Heart right ventricle (tissue), 16 donors: ENCODE results near the gene TSPAN8. TPM values are rescaled to one million over a fixed set of nuclear protein-coding genes. Genes with fewer than 3 reads are reported as not detected.

ENCODE experiments used
- ATAC-seq, 8 donors: fragments of 200-7000 bp; cut with Tn5 transposase; one replicate each; pipeline ENCODE4 v1.9.1; 2020; ENCODE audit warnings: mild to moderate bottlenecking in 8 of 8, moderate library complexity in 8 of 8, moderate number of reproducible peaks in 1 of 8
- DNase-seq, 2 donors: peaks; one replicate each; pipeline ENCODE4 v3.0.0-alpha.2; 2020
- H3K27ac ChIP-seq, 10 donors: fragments of 200-600 bp; sonication (generic) in 2 of 10; one replicate each; pipeline versions ENCODE4 v1.5.0 to v1.8.0; 2020 to 2022; ENCODE audit warnings: mild to moderate bottlenecking in 3 of 10
- H3K27me3 ChIP-seq, 7 donors: fragments of 200-600 bp; one replicate each; pipeline ENCODE4 v1.8.0; 2021 to 2022; ENCODE audit warnings: mild to moderate bottlenecking in 2 of 7
- H3K36me3 ChIP-seq, 9 donors: fragments of 200-600 bp; sonication (generic) in 1 of 9; one replicate each; pipeline versions ENCODE4 v1.5.0 to v1.8.0; 2020 to 2022; ENCODE audit warnings: mild to moderate bottlenecking in 2 of 9
- H3K4me1 ChIP-seq, 9 donors: fragments of 200-600 bp; sonication (generic) in 1 of 9; one replicate each; pipeline versions ENCODE4 v1.5.0 to v1.8.0; 2020 to 2022; ENCODE audit warnings: mild to moderate bottlenecking in 4 of 9
- H3K4me3 ChIP-seq, 10 donors: fragments of 200-600 bp; sonication (generic) in 2 of 10; one replicate each; pipeline versions ENCODE4 v1.5.0 to v1.8.0; 2020 to 2022; ENCODE audit warnings: mild to moderate bottlenecking in 7 of 10, moderate library complexity in 2 of 10
- H3K9me3 ChIP-seq, 11 donors: fragments of 200-600 bp in 10 of 11; sonication (generic) in 2 of 11; one replicate each; pipeline versions ENCODE4 v1.5.0 to v1.8.0; 2013 to 2022; ENCODE audit warnings: mild to moderate bottlenecking in 2 of 11, control low read depth in 1 of 11, moderate library complexity in 1 of 11
- CTCF ChIP-seq, 9 donors: fragments of 200-600 bp; sonication (generic) in 2 of 9; IDR thresholded peaks; one replicate each; pipeline versions ENCODE4 v1.5.0 to v1.8.0; 2021 to 2022; ENCODE audit warnings: antibody characterized with exemption in 9 of 9, mild to moderate bottlenecking in 5 of 9, moderate library complexity in 1 of 9
- WGBS, 2 donors: extraction: QIAGEN DNeasy Blood & Tissue Kit; methylation state at CpG; one replicate each; pipeline ENCODE4 v1.1.7; 2013; ENCODE audit warnings: inconsistent platforms in 1 of 2; 5-methylcytosine and 5-hydroxymethylcytosine counted together
- intact Hi-C, 10 donors: fragments of 100-400 bp; cut with DNase I; formaldehyde crosslinking; loops; one replicate each; pipeline versions ENCODE4 v1.11.1 to v1.14.2; 2022
- polyA plus RNA-seq, 2 donors: library from polyadenylated mRNA; stranded (reverse); fragments of 200-250 nt; gene quantifications; one replicate each; pipeline ENCODE4 v1.2.3, GENCODE V29; 2013
- total RNA-seq, 10 donors: library from RNA; stranded (reverse); fragmentation: NEBNext Ultra II Directional in 3 of 10; extraction: Animal tissue kit (Norgen Biotek cat#: 25700) in 3 of 10; gene quantifications; one replicate each; pipeline versions ENCODE4 v1.2.1 to v1.2.4, GENCODE V29; 2021 to 2023
- donor health status: Arrhythmogenic right ventricular cardiomyopathy.
- donor health status: ischemic (EF 13 %, LVEDD 7.1; RV severe dilation, severe dysfunction).
- donor health status: healthy with polysubstance abuse.
- donor health status: DM: no; HTN: yes; CAD: no.
- donor health status: DM: no; HTN: no; CAD: no.
- donor health status: ischemic (EF 25% LVEDD 6.9; RV normal size, moderate dysfunction).
- donor health status: ischemic (EF 25% LVEDD 5.7; RV mildly dilated, moderate dysfunction).
- donor health status: healthy.
- donor health status: DM: yes; HTN: yes; CAD: no.
- donor health status: Ischemic cardiomyopathy.
- donor health status: ischemic (EF 35%, LVEDD 5.7; RV mildly dilated, moderate dysfunction).
- donor health status: nonischemic (EF 11% LVEDD 7.7; RV severe dilation, severe dysfunction).
- donor health status: DM: yes; HTN: yes; CAD: no.
- donor health status: PGD.
- donor health status: ischemic (EF 29% LVEDD 5.4; RV normal size, mild dysfunction).
- donor health status: nonischemic (EF 23%, LVEDD 6.1; RV moderate dilation, normal function).

TSPAN8 gene
- total and polyA plus RNA-seq, 12 donors = 0.09 to 0.75 (median 0.38) TPM; not detected in 6

GRCh38 chr12:71135812-71136176, 22.0 kb downstream of the TSPAN8 start:
- DNase-seq (no peak), ATAC-seq (no peak)
- intact Hi-C loops = no loop called here
- Histone ChIP-seq H3K27me3 (peaks cover 0 to 17% (median 0%) of the 10 kb centered on the region in 7 donors), H3K4me3 (no peak overlapping the region), H3K36me3 (no peaks in the 10 kb centered on the region), H3K4me1 (peaks cover 0 to 2% (median 0%) of the 10 kb centered on the region in 9 donors), H3K27ac (no peak overlapping the region), H3K9me3 (no peaks in the 10 kb centered on the region)
- WGBS, 2 donors = 40 to 51% methylated on average over 3 of the region's 3 CpGs
- no peak for TF ChIP-seq CTCF (IDR thresholded peaks at IDR 0.05)

- Histone ChIP-seq H3K4me3 (no peak overlapping the region), H3K9me3 (no peaks in the 10 kb centered on the region), H3K27ac (no peak overlapping the region), H3K36me3 (no peaks in the 10 kb centered on the region), H3K27me3 (peaks cover 0 to 17% (median 0%) of the 10 kb centered on the region in 7 donors), H3K4me1 (no peaks in the 10 kb centered on the region)
- DNase-seq = no peak
- ATAC-seq = no peak
- WGBS, 2 donors = 69 to 72% methylated on average over 2 of the region's 2 CpGs
- intact Hi-C loops = no loop called here
- TF ChIP-seq CTCF (IDR thresholded peaks at IDR 0.05) = no peak
These were observed 22.6 kb downstream of the TSPAN8 start for GRCh38 chr12:71135077-71135811.

- intact Hi-C loops = no loop called here
- no peak for DNase-seq
These were observed 23.4 kb downstream of the TSPAN8 start for GRCh38 chr12:71134405-71134804.

GRCh38 chr12:71130521-71131069, 27.2 kb downstream of the TSPAN8 start:
- intact Hi-C loops = no loop called here
- H3K27ac ChIP-seq = no peak overlapping the region
- H3K36me3 ChIP-seq = no peaks in the 10 kb centered on the region
- no peaks in the 10 kb centered on the region for H3K4me1 ChIP-seq
- ATAC-seq (no peak), DNase-seq (no peak)
- no peaks in the 10 kb centered on the region for H3K9me3 ChIP-seq
- H3K4me3 ChIP-seq = no peak overlapping the region
- 25 to 26% methylated on average over 1 of the region's 1 CpG for WGBS, 2 donors
- peaks cover 0 to 17% (median 0%) of the 10 kb centered on the region in 7 donors for H3K27me3 ChIP-seq
- no peak for TF ChIP-seq CTCF (IDR thresholded peaks at IDR 0.05)

More at GRCh38 chr12:71134405-71134804, 23.4 kb downstream of the TSPAN8 start:
- Histone ChIP-seq H3K36me3 (no peaks in the 10 kb centered on the region), H3K27ac (no peak overlapping the region), H3K27me3 (peaks cover 0 to 17% (median 0%) of the 10 kb centered on the region in 7 donors), H3K4me1 (no peaks in the 10 kb centered on the region), H3K4me3 (no peak overlapping the region), H3K9me3 (no peaks in the 10 kb centered on the region)
- 41 to 51% methylated on average over 2 of the region's 2 CpGs for WGBS, 2 donors
- ATAC-seq = no peak
- no peak for TF ChIP-seq CTCF (IDR thresholded peaks at IDR 0.05)
